ENCODE data around the gene EML1.

EML1 gene

DNA sequence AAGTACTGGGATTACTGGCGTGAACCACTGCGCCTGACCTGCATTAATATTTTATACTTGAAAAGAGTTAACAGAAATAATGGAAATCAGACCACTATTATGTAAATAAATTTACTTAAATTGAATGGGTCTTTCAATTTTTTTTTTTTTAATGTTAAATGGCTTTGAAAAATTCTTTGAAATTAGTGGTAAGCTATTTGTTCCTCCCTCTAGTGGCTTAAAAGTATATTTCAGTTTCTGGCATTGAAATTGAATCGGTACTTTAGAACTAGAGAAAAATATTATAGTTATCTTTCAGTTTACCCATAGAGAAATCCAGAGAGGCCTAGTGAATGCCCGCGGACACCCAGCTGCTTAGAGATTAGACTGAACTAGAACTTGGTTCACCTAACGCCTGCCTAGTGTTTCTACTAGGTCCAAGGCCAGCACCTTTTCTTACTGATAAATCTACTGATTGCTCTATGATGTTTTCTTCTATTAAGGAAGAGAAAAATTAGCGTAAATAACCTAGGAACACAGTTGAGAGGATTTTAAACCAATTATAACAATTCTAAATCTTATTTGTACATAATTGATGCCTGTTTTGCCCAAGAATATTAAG lies 106.5 kb downstream of the EML1 start:
- WGBS (ENCODE audit: insufficient coverage, insufficient read length) = no CpG with 5 or more reads among the region's 7 CpGs
- H3K9me3 ChIP-seq (ENCODE audit: control insufficient read depth, insufficient read depth, low read length) = no peaks in the 10 kb centered on the region
- H3K4me3 ChIP-seq (ENCODE audit: low read length) = no peak overlapping the region
- no peaks in the 10 kb centered on the region for H3K4me1 ChIP-seq (ENCODE audit: control insufficient read depth, insufficient read depth, low read length)
- no peak overlapping the region for H3K27ac ChIP-seq (ENCODE audit: low read length)
- H3K27me3 ChIP-seq (ENCODE audit: control insufficient read depth, insufficient read depth, low read length) = no peaks in the 10 kb centered on the region; the same call in 1 of the 2 replicates
- H3K36me3 ChIP-seq (ENCODE audit: control insufficient read depth, insufficient read depth, low read length) = no peaks in the 10 kb centered on the region
- DNase-seq (ENCODE audit: low read depth, low spot score) = no peak

- H3K9me3 ChIP-seq (ENCODE audit: control insufficient read depth, insufficient read depth, low read length) = no peaks in the 10 kb centered on the region
- no peak overlapping the region for H3K4me3 ChIP-seq (ENCODE audit: low read length)
- H3K27ac ChIP-seq (ENCODE audit: low read length) = no peak overlapping the region
- no peaks in the 10 kb centered on the region; the same call in 1 of the 2 replicates for H3K27me3 ChIP-seq (ENCODE audit: control insufficient read depth, insufficient read depth, low read length)
- H3K36me3 ChIP-seq (ENCODE audit: control insufficient read depth, insufficient read depth, low read length) = no peaks in the 10 kb centered on the region
- H3K4me1 ChIP-seq (ENCODE audit: control insufficient read depth, insufficient read depth, low read length) = no peaks in the 10 kb centered on the region
- DNase-seq (ENCODE audit: low read depth, low spot score) = no peak
These were observed 109.7 kb downstream of the EML1 start for GRCh38 chr14:99902925-99903324.

DNA sequence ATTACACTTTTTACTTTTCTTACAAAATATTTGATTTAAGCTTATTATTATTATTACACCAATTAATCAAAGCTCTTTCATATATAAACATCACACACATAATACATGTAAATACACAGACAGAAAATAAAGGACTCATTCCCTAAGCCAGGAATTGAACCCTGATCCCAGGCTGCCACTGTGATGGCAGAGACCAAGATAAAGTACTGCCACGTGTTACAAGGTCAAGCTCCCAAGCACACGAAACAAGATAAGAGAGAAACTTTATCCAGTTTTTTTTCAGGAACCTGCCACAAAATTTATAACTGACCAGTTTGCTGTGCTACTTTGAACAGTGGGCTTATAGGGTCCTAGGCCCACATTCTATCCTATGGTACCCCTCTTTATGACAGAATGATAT lies 111.3 kb downstream of the EML1 start:
- no peak for DNase-seq (ENCODE audit: low read depth, low spot score)
- no peak overlapping the region for H3K27ac ChIP-seq (ENCODE audit: low read length)
- H3K4me3 ChIP-seq (ENCODE audit: low read length) = no peak overlapping the region
- H3K9me3 ChIP-seq (ENCODE audit: control insufficient read depth, insufficient read depth, low read length) = no peaks in the 10 kb centered on the region
- no peaks in the 10 kb centered on the region for H3K4me1 ChIP-seq (ENCODE audit: control insufficient read depth, insufficient read depth, low read length)
- no peaks in the 10 kb centered on the region for H3K36me3 ChIP-seq (ENCODE audit: control insufficient read depth, insufficient read depth, low read length)
- H3K27me3 ChIP-seq (ENCODE audit: control insufficient read depth, insufficient read depth, low read length) = no peaks in the 10 kb centered on the region; the same call in 1 of the 2 replicates
- no CpG with 5 or more reads among the region's 2 CpGs for WGBS (ENCODE audit: insufficient coverage, insufficient read length)

DNA sequence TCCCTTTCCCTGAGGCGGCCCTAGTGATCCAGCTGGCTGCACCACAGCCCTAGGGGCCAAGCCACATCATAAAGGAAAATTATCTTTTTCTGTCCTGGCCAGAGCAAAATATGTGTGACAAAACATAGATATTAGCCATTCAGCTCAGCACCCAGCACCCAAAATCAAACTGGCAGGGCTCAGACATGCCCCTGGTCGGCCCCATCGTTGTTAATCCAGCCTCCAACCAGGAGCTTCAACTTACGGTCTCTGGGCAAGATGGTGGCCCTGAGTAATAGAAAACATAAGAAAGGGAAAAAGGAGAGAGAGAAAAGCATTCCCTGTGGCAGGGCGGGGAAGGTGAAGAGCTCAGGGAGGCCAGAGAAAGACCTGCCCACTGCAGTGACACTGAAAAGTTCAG lies 111.9 kb downstream of the EML1 start:
- no CpG with 5 or more reads among the region's 5 CpGs for WGBS (ENCODE audit: insufficient coverage, insufficient read length)
- Histone ChIP-seq H3K36me3 (ENCODE audit: control insufficient read depth, insufficient read depth, low read length) (no peaks in the 10 kb centered on the region), H3K9me3 (ENCODE audit: control insufficient read depth, insufficient read depth, low read length) (no peaks in the 10 kb centered on the region), H3K27ac (ENCODE audit: low read length) (no peak overlapping the region), H3K4me3 (ENCODE audit: low read length) (no peak overlapping the region), H3K4me1 (ENCODE audit: control insufficient read depth, insufficient read depth, low read length) (no peaks in the 10 kb centered on the region), H3K27me3 (ENCODE audit: control insufficient read depth, insufficient read depth, low read length) (no peaks in the 10 kb centered on the region; the same call in 1 of the 2 replicates)
- no peak for DNase-seq (ENCODE audit: low read depth, low spot score)

DNA sequence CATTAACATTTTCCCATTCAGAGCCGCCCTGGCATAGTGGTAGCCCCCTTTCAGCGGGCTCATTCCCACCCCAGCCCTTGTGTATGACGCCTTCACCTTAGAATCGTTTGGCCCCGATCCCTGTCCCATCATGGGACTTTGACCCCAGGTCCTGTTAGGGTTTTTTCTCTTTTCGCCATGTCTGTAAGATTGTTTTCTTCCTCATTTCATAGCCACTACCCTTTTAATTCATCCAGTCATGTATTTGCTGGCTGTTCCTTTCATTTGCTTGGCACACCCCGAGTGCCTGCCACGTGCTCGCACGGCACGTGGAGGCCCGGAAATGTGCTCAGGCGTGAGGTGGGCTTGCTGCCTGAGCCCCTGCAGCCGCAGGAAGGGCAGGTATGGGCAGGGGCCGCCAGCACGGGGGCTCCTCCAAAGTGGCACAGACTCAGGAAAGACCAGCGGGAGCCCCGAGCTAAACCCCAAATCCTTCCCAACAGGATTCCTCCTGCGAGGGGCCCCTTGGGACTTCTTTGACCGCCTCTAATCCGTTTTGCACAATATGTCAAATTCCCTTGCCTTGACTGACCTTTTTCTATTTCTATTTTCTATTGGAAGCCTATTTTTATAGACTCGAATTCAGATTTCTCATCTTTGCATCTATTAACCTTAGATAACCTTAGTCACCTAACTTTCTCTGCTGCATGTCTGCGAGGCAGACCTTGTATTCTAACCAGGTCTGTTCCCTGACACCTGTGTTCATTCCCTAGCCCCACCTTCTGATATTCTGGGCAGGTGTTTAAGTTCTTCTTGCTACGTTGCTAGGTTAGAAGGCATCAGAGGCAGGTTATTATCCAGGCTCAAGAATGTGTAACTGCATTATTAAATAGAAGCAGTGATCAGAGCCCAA lies 114.8 kb downstream of the EML1 start:
- Histone ChIP-seq H3K4me3 (ENCODE audit: low read length) (no peak overlapping the region), H3K27ac (ENCODE audit: low read length) (no peak overlapping the region), H3K4me1 (ENCODE audit: control insufficient read depth, insufficient read depth, low read length) (no peaks in the 10 kb centered on the region), H3K27me3 (ENCODE audit: control insufficient read depth, insufficient read depth, low read length) (no peaks in the 10 kb centered on the region; the same call in 1 of the 2 replicates), H3K36me3 (ENCODE audit: control insufficient read depth, insufficient read depth, low read length) (no peaks in the 10 kb centered on the region), H3K9me3 (ENCODE audit: control insufficient read depth, insufficient read depth, low read length) (no peaks in the 10 kb centered on the region)
- WGBS (ENCODE audit: insufficient coverage, insufficient read length) = no CpG with 5 or more reads among the region's 24 CpGs
- no peak for DNase-seq (ENCODE audit: low read depth, low spot score)

DNA sequence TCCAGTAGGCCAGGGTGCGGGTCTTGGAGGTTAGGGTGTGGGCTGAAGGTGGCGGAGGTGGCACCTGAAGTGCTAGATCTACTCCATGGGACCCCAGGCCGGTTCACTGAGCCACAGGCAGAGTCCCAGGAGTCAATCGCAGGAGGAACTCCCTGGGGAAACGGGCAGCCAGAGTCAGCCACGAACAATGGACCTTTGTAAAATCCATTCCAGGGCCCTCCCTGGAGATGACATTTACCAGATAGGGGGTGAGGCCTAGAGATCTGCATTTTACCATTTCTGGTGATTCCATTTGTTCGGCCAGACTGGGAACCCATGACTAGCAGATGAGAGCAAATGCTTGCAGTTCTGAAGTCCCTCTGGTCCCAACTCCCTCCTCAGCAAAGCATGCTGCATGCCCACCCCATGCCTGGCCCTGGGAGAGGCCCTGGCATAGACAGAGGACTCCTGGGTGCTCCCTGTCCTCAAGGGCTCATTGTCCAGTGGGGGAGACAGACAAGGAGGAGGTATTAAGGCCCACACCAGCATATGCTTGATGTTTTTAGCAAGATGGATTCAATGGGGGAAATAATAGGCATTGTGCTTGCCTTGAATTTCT lies 115.5 kb downstream of the EML1 start:
- Histone ChIP-seq H3K9me3 (ENCODE audit: control insufficient read depth, insufficient read depth, low read length) (no peaks in the 10 kb centered on the region), H3K27me3 (ENCODE audit: control insufficient read depth, insufficient read depth, low read length) (no peaks in the 10 kb centered on the region; the same call in 1 of the 2 replicates), H3K27ac (ENCODE audit: low read length) (no peak overlapping the region), H3K36me3 (ENCODE audit: control insufficient read depth, insufficient read depth, low read length) (no peaks in the 10 kb centered on the region), H3K4me3 (ENCODE audit: low read length) (no peak overlapping the region), H3K4me1 (ENCODE audit: control insufficient read depth, insufficient read depth, low read length) (no peaks in the 10 kb centered on the region)
- DNase-seq (ENCODE audit: low read depth, low spot score) = no peak
- no CpG with 5 or more reads among the region's 7 CpGs for WGBS (ENCODE audit: insufficient coverage, insufficient read length)

DNA sequence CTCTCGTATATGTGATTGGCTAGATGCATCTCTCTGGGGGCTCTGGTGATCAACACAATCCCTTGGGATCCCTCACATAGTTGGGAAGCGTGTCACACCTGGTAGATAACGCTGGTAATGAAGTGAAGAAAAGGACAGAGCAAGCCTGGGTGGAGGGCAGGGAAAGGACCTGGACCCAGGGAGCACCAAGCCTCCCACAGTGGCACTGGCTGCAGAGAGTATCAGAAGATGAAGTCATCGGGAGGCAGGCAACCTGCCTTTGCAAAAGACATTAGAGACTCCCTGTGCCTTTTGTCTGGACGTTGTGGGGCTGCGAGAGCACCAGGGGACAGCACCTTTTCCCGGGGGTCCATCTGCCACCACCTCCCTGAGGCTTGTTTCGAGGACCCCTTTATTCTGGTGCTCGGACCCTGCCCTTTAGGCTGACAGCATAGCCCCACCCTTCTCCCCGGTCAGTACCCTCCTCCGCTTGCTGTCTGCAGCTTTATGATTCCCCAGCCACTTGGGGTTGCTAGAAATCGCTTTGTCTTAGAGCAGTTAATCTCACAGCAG lies 116.4 kb downstream of the EML1 start:
- no peak overlapping the region for H3K27ac ChIP-seq (ENCODE audit: low read length)
- H3K9me3 ChIP-seq (ENCODE audit: control insufficient read depth, insufficient read depth, low read length) = no peaks in the 10 kb centered on the region
- WGBS (ENCODE audit: insufficient coverage, insufficient read length) = no CpG with 5 or more reads among the region's 12 CpGs
- no peak for DNase-seq (ENCODE audit: low read depth, low spot score)
- H3K4me3 ChIP-seq (ENCODE audit: low read length) = no peak overlapping the region
- H3K36me3 ChIP-seq (ENCODE audit: control insufficient read depth, insufficient read depth, low read length) = 0 out of 2 replicates have a peak, but pooled peaks cover 3% of the 10 kb centered on the region
- no peaks in the 10 kb centered on the region; the same call in 1 of the 2 replicates for H3K27me3 ChIP-seq (ENCODE audit: control insufficient read depth, insufficient read depth, low read length)
- no peaks in the 10 kb centered on the region for H3K4me1 ChIP-seq (ENCODE audit: control insufficient read depth, insufficient read depth, low read length)

- Histone ChIP-seq H3K9me3 (ENCODE audit: control insufficient read depth, insufficient read depth, low read length) (no peaks in the 10 kb centered on the region), H3K27ac (ENCODE audit: low read length) (no peak overlapping the region), H3K4me3 (ENCODE audit: low read length) (no peak overlapping the region), H3K36me3 (ENCODE audit: control insufficient read depth, insufficient read depth, low read length) (0 out of 2 replicates have a peak, but pooled peaks cover 3% of the 10 kb centered on the region), H3K27me3 (ENCODE audit: control insufficient read depth, insufficient read depth, low read length) (no peaks in the 10 kb centered on the region), H3K4me1 (ENCODE audit: control insufficient read depth, insufficient read depth, low read length) (no peaks in the 10 kb centered on the region)
- DNase-seq (ENCODE audit: low read depth, low spot score) = no peak
- no CpG with 5 or more reads among the region's 11 CpGs for WGBS (ENCODE audit: insufficient coverage, insufficient read length)
These were observed 117.4 kb downstream of the EML1 start for GRCh38 chr14:99910337-99911309.

DNA sequence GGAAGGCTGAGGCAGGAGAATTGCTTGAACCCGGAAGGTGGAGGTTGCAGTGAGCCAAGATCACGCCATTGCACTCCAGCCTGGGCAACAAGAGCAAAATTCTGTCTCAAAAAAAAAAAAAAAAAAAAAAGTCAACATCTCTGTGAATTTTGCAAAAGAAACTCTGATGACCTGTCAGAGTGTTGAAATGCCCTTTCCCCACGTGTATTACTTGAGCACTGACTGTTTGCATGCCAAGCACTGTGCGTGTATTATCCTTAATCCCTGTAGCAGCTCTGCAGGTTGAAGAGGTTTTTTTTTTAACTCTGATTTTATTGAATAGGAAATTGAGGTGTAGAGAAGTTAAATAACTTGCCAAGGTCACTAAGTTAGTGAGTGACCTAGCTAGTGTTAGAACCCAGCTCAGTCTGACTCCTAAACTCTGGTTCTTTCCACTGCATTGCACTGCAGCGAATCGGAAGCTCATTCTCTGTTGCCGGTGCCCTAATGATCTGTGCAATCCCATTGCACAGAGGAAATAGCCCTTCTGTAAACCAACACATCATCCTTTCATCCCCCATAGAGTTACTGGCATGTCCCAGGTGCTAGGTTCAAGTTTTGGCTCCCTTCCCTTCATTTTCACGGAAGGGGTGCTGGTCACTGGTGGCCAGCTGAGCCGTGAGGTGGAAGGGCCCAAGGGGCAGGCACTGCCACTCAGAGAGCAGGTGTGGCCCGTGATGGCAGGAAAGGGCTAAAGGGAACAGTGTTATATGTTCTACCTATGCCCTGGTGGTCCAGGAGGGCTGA lies 122.3 kb downstream of the EML1 start:
- no peak for DNase-seq (ENCODE audit: low read depth, low spot score)
- H3K9me3 ChIP-seq (ENCODE audit: control insufficient read depth, insufficient read depth, low read length) = no peaks in the 10 kb centered on the region
- H3K36me3 ChIP-seq (ENCODE audit: control insufficient read depth, insufficient read depth, low read length) = 0 out of 2 replicates have a peak, but pooled peaks cover 3% of the 10 kb centered on the region
- no peak overlapping the region for H3K4me3 ChIP-seq (ENCODE audit: low read length)
- no peak overlapping the region for H3K27ac ChIP-seq (ENCODE audit: low read length)
- H3K4me1 ChIP-seq (ENCODE audit: control insufficient read depth, insufficient read depth, low read length) = peaks cover 3% of the 10 kb centered on the region
- WGBS (ENCODE audit: insufficient coverage, insufficient read length) = no CpG with 5 or more reads among the region's 10 CpGs
- no peaks in the 10 kb centered on the region; the same call in 1 of the 2 replicates for H3K27me3 ChIP-seq (ENCODE audit: control insufficient read depth, insufficient read depth, low read length)
